ENCODE measurements around the gene BCL11B. TPM values are rescaled to one million over a fixed set of nuclear protein-coding genes. Genes with fewer than 3 reads are reported as not detected.

Gene BCL11B
- not detected in 2 replicates for total RNA-seq

DNA sequence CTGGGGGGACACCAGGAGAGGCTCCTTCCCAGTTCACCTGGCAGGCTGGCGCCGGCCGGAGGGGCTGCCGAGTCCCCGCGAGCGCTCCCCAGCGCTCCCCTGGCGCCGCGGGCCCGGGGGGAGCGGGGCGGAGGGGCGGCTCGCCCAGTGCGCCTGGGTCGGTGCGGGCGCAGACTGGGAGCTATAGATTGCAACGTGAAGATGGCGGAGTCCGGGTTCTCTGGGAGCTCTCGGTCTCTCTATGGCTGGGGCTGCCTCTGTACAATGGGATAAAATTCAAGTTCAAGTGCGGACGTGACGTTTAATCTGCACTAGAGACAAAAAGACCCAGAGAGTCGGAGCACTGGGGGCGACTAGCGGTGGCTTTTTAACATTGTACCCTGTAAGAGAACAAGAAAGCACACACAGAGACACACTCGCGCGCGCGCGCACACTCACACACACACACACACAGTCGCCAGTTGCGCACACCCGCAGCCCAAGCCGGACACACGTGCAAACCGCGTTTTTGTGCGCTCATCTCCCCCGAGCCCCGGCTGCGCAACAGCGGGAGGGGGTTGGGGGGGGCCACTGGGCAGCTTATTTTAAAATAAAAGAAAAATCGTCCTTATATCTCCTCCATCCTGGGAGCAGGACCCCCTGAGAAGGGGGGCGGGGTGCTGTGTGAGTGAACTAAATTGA lies at the start of gene BCL11B:
Gene BCL11B (minus strand): TSS at position 247 of the 681 bp plus-strand sequence. CDS start 979 bp downstream, outside the sequence.

Other genes with a start within 250 kb of the BCL11B start
- gene SETD3, start 208.7 kb upstream of the BCL11B start, total RNA-seq, result 66.7 TPM in 2 replicates
- 29.3 and 31.2 TPM in 2 replicates for gene CCNK, start 209.2 kb upstream of the BCL11B start, total RNA-seq

All from placental pericyte (primary cell).